Suprapubic skin (tissue), 4 donors: Measurements from ENCODE around the gene TRIO. TPM values are rescaled to one million over a fixed set of nuclear protein-coding genes. Genes with fewer than 3 reads are reported as not detected.

Experiments
- DNase-seq, 2 donors: peaks; one replicate each; pipeline ENCODE4 v3.0.0-alpha.2; 2019; ENCODE audit warnings: low spot score in 2 of 2
- H3K27ac ChIP-seq: fragments of 200-600 bp; sonication (generic); one replicate; pipeline ENCODE4 v1.5.1; 2019
- H3K27me3 ChIP-seq: fragments of 200-600 bp; sonication (generic); one replicate; pipeline ENCODE4 v1.5.1; 2019
- H3K36me3 ChIP-seq: fragments of 200-600 bp; sonication (generic); one replicate; pipeline ENCODE4 v1.5.1; 2019
- H3K4me1 ChIP-seq: fragments of 200-600 bp; sonication (generic); one replicate; pipeline ENCODE4 v1.5.1; 2019
- H3K4me3 ChIP-seq: fragments of 200-600 bp; sonication (generic); one replicate; pipeline ENCODE4 v1.5.1; 2019; ENCODE audit warnings: mild to moderate bottlenecking
- H3K9me3 ChIP-seq: fragments of 200-600 bp; sonication (generic); one replicate; pipeline ENCODE4 v1.5.1; 2019
- EP300 ChIP-seq: sonication (generic); formaldehyde crosslinking; IDR thresholded peaks from one replicate; pipeline ENCODE4 v1.6.1; 2017; ENCODE audit warnings: antibody characterized with exemption
- POLR2A ChIP-seq, 2 donors: fragments of 450-650 bp; IDR thresholded peaks; one replicate each; pipeline ENCODE4 v1.6.1; 2017; ENCODE audit warnings: antibody characterized with exemption in 2 of 2, mild to moderate bottlenecking in 2 of 2, moderate library complexity in 2 of 2
- POLR2AphosphoS5 ChIP-seq, 3 donors: sonication (generic); formaldehyde crosslinking; IDR thresholded peaks; one replicate each; pipeline ENCODE4 v1.6.1; 2017; ENCODE audit warnings: antibody characterized with exemption in 3 of 3
- WGBS: methylation state at CpG from one replicate; pipeline ENCODE4 v1.1.5; 2018; 5-methylcytosine and 5-hydroxymethylcytosine counted together
- total RNA-seq, 4 donors: library from RNA; depleted of rRNA; stranded (reverse); fragments of >200 nt; gene quantifications; one replicate each; pipeline ENCODE4 v1.1.0, GENCODE V29; 2016
- TF ChIP-seq, protein P1 (sequence below), 2 donors: fragments of 200-600 bp in 1 of 2; fragments of 450-650 bp in 1 of 2; sonication (generic) in 1 of 2; IDR thresholded peaks; one replicate each; pipeline ENCODE4 v1.5.1; 2016 to 2019; ENCODE audit warnings: antibody characterized with exemption in 2 of 2, mild to moderate bottlenecking in 1 of 2, moderate library complexity in 1 of 2

Gene TRIO
- total RNA-seq, 4 donors from 2014 or later, result 62.7 to 159 (median 70.4) TPM

DNA sequence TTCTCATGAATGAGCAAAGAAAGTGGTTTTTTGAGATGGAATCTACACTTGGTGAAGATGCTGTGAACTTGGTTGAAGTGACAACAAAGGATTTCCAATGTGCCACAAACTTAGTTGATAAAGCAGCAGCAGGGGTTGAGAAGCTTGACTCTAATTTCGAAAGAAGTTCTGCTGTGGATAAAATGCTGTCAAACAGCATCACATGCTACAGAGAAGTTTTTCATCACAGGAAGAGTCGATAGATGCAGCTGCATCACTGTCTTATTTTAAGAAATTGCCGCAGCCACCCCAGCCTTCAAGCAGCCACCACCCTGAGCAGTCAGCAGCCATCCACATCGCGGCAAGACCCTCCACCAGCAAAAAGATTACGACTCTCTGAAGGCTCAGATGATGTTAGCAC, 78.6 kb downstream of the TRIO start:
- no peak for DNase-seq
- 77% methylated on average over 6 of the region's 6 CpGs for WGBS

DNA sequence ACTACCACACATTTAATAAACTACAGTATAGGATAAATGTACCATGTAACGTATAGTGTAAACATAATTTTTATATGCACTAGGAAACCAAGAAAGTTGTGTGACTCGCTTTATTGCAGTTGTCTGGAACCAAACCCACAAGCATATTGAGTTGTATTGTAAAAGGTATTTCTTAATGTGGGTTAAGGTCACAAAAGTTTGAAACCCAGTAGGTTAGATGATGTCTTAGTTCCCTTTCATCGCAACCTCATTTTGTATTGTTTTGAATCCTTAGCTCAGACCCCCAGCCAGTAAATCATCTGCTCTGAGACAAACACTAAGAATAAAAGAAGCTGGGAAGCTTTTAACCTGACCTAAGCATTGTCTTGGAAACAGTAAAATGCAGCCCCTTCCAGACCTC, 79.1 kb downstream of the TRIO start:
- no peak for DNase-seq
- no peak overlapping the region for H3K4me3 ChIP-seq
- H3K36me3 ChIP-seq, result no peaks in the 10 kb centered on the region
- 78% methylated on average over 3 of the region's 3 CpGs for WGBS
- no peaks in the 10 kb centered on the region for H3K9me3 ChIP-seq
- H3K27ac ChIP-seq, result no peak overlapping the region
- peaks cover 20% of the 10 kb centered on the region for H3K4me1 ChIP-seq
- no peaks in the 10 kb centered on the region for H3K27me3 ChIP-seq
- TF ChIP-seq, protein P1, sequence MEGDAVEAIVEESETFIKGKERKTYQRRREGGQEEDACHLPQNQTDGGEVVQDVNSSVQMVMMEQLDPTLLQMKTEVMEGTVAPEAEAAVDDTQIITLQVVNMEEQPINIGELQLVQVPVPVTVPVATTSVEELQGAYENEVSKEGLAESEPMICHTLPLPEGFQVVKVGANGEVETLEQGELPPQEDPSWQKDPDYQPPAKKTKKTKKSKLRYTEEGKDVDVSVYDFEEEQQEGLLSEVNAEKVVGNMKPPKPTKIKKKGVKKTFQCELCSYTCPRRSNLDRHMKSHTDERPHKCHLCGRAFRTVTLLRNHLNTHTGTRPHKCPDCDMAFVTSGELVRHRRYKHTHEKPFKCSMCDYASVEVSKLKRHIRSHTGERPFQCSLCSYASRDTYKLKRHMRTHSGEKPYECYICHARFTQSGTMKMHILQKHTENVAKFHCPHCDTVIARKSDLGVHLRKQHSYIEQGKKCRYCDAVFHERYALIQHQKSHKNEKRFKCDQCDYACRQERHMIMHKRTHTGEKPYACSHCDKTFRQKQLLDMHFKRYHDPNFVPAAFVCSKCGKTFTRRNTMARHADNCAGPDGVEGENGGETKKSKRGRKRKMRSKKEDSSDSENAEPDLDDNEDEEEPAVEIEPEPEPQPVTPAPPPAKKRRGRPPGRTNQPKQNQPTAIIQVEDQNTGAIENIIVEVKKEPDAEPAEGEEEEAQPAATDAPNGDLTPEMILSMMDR (IDR thresholded peaks at IDR 0.05), result no peak
- TF ChIP-seq POLR2A (IDR thresholded peaks at IDR 0.05) (no peak), EP300 (no peak), POLR2AphosphoS5 (IDR thresholded peaks at IDR 0.05) (no peak)

More for the DNA sequence above, 78.6 kb downstream of the TRIO start:
- Histone ChIP-seq H3K4me1 (peaks cover 20% of the 10 kb centered on the region), H3K4me3 (no peak overlapping the region), H3K27me3 (no peaks in the 10 kb centered on the region), H3K36me3 (no peaks in the 10 kb centered on the region), H3K9me3 (no peaks in the 10 kb centered on the region), H3K27ac (no peak overlapping the region)
- TF ChIP-seq, protein P1 (IDR thresholded peaks at IDR 0.05), result no peak
- TF ChIP-seq EP300, result no peak
- no peak for TF ChIP-seq POLR2AphosphoS5 (IDR thresholded peaks at IDR 0.05)
- TF ChIP-seq POLR2A (IDR thresholded peaks at IDR 0.05), result no peak

DNA sequence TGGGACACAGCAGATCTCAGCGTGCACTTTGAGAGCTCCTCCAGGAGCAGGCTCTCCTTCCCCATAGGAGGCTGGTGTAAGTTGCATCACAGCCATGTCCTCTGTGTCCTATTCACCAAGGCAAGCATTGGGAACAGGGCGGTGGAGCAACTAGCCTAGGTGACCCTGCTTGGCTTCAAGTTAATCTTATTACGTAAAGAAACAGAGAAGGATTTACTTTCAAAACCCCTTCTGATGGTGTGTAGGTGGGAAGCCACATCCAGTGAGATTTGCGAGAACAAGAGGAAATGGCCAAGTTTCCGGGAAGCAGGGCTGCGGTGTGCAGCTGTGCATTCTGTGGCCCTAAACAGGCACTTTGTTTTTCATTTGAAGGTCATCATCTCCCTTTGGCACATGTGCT, 80.2 kb downstream of the TRIO start:
- Histone ChIP-seq H3K36me3 (no peaks in the 10 kb centered on the region), H3K4me1 (peaks cover 20% of the 10 kb centered on the region), H3K27ac (no peak overlapping the region), H3K4me3 (no peak overlapping the region), H3K9me3 (no peaks in the 10 kb centered on the region), H3K27me3 (no peaks in the 10 kb centered on the region)
- no peak for DNase-seq
- TF ChIP-seq POLR2AphosphoS5 (IDR thresholded peaks at IDR 0.05) (no peak), EP300 (no peak), POLR2A (IDR thresholded peaks at IDR 0.05) (no peak)
- TF ChIP-seq, protein P1 (IDR thresholded peaks at IDR 0.05), result no peak
- 69% methylated on average over 5 of the region's 6 CpGs for WGBS

DNA sequence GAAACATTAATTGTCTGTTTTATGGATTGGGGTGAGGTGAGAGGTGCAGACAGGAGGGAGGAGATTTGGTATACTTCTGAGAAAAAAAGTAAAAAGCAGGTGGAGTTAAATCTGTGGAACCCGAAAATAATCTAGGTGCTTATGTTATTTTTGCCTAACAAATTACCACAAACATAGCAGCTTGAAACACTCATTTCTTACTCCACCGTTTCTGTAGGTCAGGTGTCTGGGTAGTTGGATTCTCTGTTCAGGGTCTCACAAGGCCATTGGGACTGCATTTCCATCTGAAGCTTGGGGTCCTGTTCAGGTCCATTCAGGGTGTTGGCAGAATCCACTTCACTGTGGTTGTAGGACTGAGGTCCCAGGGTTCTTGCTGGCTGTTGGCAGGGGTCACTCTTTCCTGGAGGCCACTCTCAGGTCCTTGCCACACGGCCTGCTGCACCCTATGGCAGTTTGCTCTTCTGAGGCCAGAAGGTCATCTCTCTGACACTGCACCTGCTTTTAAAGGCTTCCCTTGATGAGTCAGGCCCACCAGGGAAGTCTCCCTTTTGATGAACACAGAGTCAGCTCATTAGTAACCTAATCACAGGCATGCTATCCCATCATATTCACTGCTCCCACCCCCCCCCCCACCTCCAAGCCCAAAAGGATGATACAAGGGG, 82.2 kb downstream of the TRIO start:
- DNase-seq, result no peak
- 89% methylated on average over 2 of the region's 3 CpGs for WGBS
- H3K27ac ChIP-seq, result no peak overlapping the region

DNA sequence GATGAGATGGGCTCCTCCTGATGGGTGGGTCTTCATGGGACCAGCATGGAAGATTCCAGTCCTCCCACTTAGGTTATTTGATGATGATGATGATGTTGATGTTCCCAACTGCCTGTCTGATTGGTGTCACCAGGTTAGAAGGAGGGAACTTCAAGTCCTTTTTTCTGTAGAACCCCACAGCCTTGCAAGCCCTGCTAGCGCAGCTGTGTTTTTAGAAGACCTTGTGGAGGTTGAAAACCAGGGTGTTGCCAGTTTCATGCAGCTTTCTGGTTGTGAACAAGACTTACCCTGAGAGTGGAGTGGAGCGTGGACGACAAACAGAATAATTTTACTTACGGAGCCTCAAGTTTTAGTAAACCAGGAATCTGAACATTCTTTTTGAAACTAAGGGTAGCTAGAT, 83.0 kb downstream of the TRIO start:
- TF ChIP-seq POLR2A (IDR thresholded peaks at IDR 0.05) (no peak), EP300 (no peak), POLR2AphosphoS5 (IDR thresholded peaks at IDR 0.05) (no peak)
- TF ChIP-seq, protein P1 (IDR thresholded peaks at IDR 0.05), result no peak
- no peaks in the 10 kb centered on the region for H3K27me3 ChIP-seq
- no peak overlapping the region for H3K4me3 ChIP-seq
- no peak overlapping the region for H3K27ac ChIP-seq
- no peak for DNase-seq
- H3K9me3 ChIP-seq, result no peaks in the 10 kb centered on the region
- 94% methylated on average over 4 of the region's 4 CpGs for WGBS
- H3K4me1 ChIP-seq, result no peaks in the 10 kb centered on the region
- H3K36me3 ChIP-seq, result no peaks in the 10 kb centered on the region

More for the DNA sequence above, 82.2 kb downstream of the TRIO start:
- Histone ChIP-seq H3K9me3 (no peaks in the 10 kb centered on the region), H3K36me3 (no peaks in the 10 kb centered on the region), H3K4me3 (no peak overlapping the region), H3K27me3 (no peaks in the 10 kb centered on the region), H3K4me1 (peaks cover 5% of the 10 kb centered on the region)
- TF ChIP-seq, protein P1 (IDR thresholded peaks at IDR 0.05), result no peak
- TF ChIP-seq POLR2AphosphoS5 (IDR thresholded peaks at IDR 0.05) (no peak), POLR2A (IDR thresholded peaks at IDR 0.05) (no peak), EP300 (no peak)
